ENCODE results near the gene CTU1. TPM values are rescaled to one million over a fixed set of nuclear protein-coding genes. Genes with fewer than 3 reads are reported as not detected.

CTU1 gene
- total RNA-seq, 2 donors from 2014 or later, result 6.0 to 32.3 TPM

- no peak overlapping the region for H3K4me3 ChIP-seq
- DNase-seq (no peak), ATAC-seq (no peak)
- 65 to 71% methylated on average over 5 of the region's 5 CpGs for WGBS, 2 donors
- no peaks in the 10 kb centered on the region for H3K9me3 ChIP-seq
- no peaks in the 10 kb centered on the region for H3K27me3 ChIP-seq
- TF ChIP-seq CTCF (IDR thresholded peaks at IDR 0.05) (no peak), POLR2A (IDR thresholded peaks at IDR 0.05) (no peak)
- no peaks in the 10 kb centered on the region for H3K36me3 ChIP-seq (replicated peaks in 1 of 2; ENCODE audit: insufficient read depth in 1 of 2, low read depth in 2 of 2)
- H3K4me1 ChIP-seq, result peaks cover 11% of the 10 kb centered on the region
- no peak overlapping the region for H3K27ac ChIP-seq
- intact Hi-C loops (cut with DNase I), result no loop called here
Measured at GRCh38 chr19:51070334-51071094, 37.7 kb downstream of the CTU1 start.

GRCh38 chr19:51066393-51067186, 41.6 kb downstream of the CTU1 start:
- intact Hi-C loops (cut with DNase I), result no loop called here
- TF ChIP-seq CTCF (IDR thresholded peaks at IDR 0.05) (no peak), POLR2A (IDR thresholded peaks at IDR 0.05) (no peak)
- H3K27ac ChIP-seq, result no peak overlapping the region
- WGBS, 2 donors, result 66 to 74% methylated on average over 7 of the region's 7 CpGs
- no peaks in the 10 kb centered on the region for H3K36me3 ChIP-seq (replicated peaks in 1 of 2; ENCODE audit: insufficient read depth in 1 of 2, low read depth in 2 of 2)
- peaks cover 30% of the 10 kb centered on the region for H3K4me1 ChIP-seq
- ATAC-seq (no peak), DNase-seq (no peak)
- no peaks in the 10 kb centered on the region for H3K9me3 ChIP-seq
- no peaks in the 10 kb centered on the region for H3K27me3 ChIP-seq
- H3K4me3 ChIP-seq, result no peak overlapping the region

DNA sequence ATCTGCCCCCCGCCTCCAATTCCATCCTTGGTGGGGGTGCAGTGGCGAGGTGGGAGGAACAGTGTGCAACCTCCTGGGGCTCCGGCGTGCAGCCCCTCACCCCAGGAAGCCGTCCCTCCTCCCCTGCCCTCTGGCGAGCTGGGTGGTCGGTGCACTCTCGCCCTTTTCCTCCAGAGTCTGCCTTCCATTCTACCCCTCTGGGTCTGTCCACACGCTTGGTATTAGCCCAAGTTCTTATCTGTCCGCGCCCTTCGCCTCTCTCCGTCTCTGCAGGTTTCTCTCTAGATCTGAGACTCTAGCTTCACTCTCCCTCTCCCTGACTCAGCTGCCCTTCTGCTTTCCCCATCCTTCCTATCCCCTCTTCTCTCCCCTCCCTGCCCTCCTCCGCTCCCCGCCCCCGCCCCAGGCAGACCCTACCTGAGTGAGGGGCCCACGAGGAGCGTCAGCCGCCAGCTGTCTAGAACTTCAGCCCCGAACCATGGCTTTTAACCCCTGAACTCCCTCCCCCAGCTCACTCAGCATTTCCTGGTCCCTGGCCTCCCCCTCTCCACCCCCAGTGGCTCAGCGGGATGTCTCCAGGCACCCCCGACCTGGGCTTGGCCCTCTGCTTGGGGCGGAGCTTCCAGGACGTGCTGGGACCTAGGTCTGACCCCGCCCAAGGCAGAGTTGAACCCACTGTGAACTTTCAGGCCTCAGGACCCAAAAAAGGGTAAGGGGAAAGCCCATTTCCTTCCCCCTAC, 42.8 kb downstream of the CTU1 start:
- Histone ChIP-seq H3K36me3 (replicated peaks in 1 of 2; ENCODE audit: insufficient read depth in 1 of 2, low read depth in 2 of 2) (no peaks in the 10 kb centered on the region), H3K27ac (peak overlapping the region in 2 of 4 donors; percentile 41 to 63), H3K27me3 (no peaks in the 10 kb centered on the region), H3K4me3 (no peak overlapping the region), H3K9me3 (no peaks in the 10 kb centered on the region), H3K4me1 (peaks cover 21% of the 10 kb centered on the region)
- WGBS, 2 donors, result 26 to 30% methylated on average over 23 to 24 of the region's 25 CpGs
- ATAC-seq, result peak; percentile 16
- TF ChIP-seq CTCF (IDR thresholded peaks at IDR 0.05) (no peak), POLR2A (IDR thresholded peaks at IDR 0.05) (no peak)
- intact Hi-C loops (cut with DNase I), result no loop called here
- DNase-seq, result peak in 1 of 4 donors; percentile 25

- Histone ChIP-seq H3K36me3 (replicated peaks in 1 of 2; ENCODE audit: insufficient read depth in 1 of 2, low read depth in 2 of 2) (no peaks in the 10 kb centered on the region), H3K4me1 (peaks cover 20% of the 10 kb centered on the region), H3K27ac (peak within 1 kb of the TSS in 2 of 4 donors; percentile 41 to 63), H3K9me3 (no peaks in the 10 kb centered on the region), H3K4me3 (no peak within 1 kb of the TSS), H3K27me3 (no peaks in the 10 kb centered on the region)
- DNase-seq (peak; percentile 63 to 87 (median 78)), ATAC-seq (peak; percentile 78)
- 17 to 54% methylated on average over 16 to 32 of the region's 38 CpGs for WGBS, 2 donors
- TF ChIP-seq POLR2A (IDR thresholded peaks at IDR 0.05), result no peak
- TF ChIP-seq CTCF (IDR thresholded peaks at IDR 0.05), result no peak
- intact Hi-C loops (cut with DNase I), result no loop called here
Measured at GRCh38 chr19:51064534-51065220, 43.5 kb downstream of the CTU1 start, which contains the start of gene KLK13. Gene KLK13 (minus strand): TSS chr19:51065092. CDS start chr19:51065067, 25 bp downstream.

Data from body of pancreas (tissue), 4 donors.